HG02763 (cell line): Measurements from ENCODE around the gene PRPF39.
"Not testable (repeated sequence)": the region's sequence is repeated elsewhere in the genome, so short reads cannot be mapped to it uniquely, and the experiment has no call there.

Source experiments
- ATAC-seq: cut with Tn5 transposase; IDR thresholded peaks from one replicate; pipeline ENCODE4 v1.9.1; 2021; ENCODE audit warnings: mild to moderate bottlenecking, moderate library complexity; ENCODE audit not compliant: unreplicated experiment

The PRPF39 gene

DNA sequence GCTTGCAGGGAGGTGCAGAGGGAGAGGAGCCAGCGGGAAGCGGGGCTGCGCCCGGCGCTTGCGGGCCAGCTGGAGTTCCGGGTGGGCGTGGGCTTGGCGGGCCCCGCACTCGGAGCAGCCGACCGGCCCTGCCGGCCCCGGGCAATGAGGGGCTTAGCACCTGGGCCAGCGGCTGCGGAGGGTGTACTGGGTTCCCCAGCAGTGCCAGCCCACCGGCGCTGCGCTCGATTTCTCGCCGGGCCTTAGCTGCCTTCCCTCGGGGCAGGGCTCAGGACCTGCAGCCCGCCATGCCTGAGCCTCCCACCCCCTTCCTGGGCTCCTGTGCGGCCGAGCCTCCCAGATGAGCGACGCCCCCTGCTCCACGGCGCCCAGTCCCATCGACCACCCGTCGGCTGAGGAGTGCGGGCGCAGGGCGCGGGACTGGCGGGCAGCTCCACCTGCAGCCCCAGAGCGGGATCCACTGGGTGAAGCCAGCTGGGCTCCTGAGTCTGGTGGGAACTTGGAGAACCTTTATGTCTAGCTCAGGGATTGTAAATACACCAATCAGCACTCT lies 3.4 kb upstream of the PRPF39 start:
- ATAC-seq: not testable (repeated sequence)

- not testable (repeated sequence) for ATAC-seq
Measured at GRCh38 chr14:45081096-45081495, 2.8 kb upstream of the PRPF39 start.

- no peak for ATAC-seq
Measured at GRCh38 chr14:45082420-45082819, 1.5 kb upstream of the PRPF39 start.

DNA sequence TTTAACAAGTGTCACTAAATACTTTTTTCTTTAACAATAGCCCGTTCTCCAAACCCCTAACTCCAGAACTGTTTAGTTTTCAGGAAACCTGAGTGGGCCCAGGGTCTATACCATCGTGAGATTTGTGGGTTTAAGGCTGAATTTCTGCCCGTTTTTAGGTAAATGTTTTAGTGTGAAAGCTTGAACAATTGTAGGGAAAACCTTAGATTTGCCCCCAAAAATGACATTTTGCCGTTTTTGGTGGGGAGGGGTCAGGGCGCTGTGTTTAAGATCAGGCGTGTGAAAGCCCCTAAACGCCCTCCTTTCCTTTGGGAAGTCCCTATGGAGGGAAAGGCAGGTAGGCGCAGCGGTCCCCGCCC lies 320 bp upstream of the PRPF39 start:
- peak; percentile 6 for ATAC-seq

GRCh38 chr14:45084946-45085346 lies 1.0 kb downstream of the PRPF39 start:
- ATAC-seq: no peak

- peak; percentile 73 for ATAC-seq
Measured at GRCh38 chr14:45089813-45090212, 5.9 kb downstream of the PRPF39 start.

DNA sequence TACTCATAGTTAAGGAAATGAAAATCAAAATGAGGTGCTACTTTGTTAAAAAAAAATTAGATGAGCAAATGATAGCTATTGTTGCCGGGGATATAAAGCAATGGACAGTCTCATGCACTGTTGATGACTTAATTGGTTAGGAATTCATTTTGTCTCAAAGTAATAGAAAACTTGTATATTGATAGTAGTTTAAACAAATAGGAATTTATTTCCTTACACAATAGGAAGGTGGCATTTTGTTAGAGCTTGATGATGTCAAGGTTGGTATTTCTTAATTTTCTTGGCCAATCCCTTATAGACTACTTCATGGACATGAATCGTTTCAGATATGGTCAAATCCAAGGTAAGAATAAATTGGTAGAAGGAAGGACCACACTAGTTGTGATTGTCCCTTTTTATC lies 7.8 kb downstream of the PRPF39 start:
- ATAC-seq: no peak

DNA sequence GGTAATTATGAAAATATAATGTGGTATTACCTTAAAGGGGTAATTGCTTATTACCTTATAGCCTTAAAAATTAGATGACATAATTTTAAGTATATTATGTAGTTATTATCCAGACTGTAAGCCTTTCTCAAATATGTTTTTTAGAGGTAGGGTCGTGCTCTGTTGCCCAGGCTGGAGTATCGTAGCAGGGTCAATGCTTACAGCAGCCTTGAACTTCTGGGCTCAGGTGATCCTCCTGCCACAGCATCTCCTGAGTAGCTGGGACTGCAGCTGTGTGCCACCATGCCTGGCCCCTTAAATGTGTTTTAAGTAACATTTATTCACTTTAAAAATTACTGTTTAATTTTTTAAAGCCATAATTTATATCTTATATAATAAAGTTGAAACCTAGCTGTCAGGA lies 10.4 kb downstream of the PRPF39 start:
- no peak for ATAC-seq

GRCh38 chr14:45095143-45095542 lies 11.2 kb downstream of the PRPF39 start:
- no peak for ATAC-seq

DNA sequence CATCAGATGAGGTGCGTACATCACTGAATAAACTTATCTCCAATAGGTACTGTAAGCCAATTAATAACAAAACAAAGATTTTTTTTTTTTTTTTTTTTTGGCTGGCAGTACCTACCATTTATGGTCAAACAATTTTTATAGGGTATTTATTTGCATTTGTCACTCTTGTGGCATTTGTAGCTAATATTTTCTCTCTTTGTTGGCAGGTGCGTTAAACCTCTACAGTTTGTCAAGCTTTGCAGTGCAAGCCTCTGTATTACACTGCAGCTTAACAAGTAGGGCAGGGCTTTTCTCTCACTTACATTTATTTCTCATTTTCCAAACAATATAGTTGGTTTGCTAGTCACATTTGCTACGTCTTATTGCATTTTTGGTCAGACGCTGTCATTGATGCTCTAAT lies 12.3 kb downstream of the PRPF39 start:
- no peak for ATAC-seq

- no peak for ATAC-seq
Measured at GRCh38 chr14:45103806-45104205, 19.9 kb downstream of the PRPF39 start.

DNA sequence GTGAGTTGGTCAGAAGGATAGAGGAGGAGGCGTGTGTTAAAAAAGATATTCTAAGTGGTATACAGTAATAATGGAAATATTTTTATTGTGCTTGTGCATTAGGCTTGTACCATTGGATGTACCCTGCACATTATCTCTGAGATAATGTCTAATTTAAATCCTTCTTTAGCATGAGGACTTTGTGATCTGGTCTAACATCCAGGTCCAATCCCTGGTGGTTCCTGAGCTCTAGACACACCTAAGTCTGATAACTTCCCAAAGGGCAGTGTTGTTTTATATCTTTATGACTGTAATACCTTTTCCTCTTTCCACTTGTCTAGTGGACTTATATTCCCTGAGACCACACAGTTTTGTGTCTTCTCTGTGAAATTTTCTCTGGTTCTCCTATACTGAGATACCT lies 20.6 kb downstream of the PRPF39 start:
- no peak for ATAC-seq

DNA sequence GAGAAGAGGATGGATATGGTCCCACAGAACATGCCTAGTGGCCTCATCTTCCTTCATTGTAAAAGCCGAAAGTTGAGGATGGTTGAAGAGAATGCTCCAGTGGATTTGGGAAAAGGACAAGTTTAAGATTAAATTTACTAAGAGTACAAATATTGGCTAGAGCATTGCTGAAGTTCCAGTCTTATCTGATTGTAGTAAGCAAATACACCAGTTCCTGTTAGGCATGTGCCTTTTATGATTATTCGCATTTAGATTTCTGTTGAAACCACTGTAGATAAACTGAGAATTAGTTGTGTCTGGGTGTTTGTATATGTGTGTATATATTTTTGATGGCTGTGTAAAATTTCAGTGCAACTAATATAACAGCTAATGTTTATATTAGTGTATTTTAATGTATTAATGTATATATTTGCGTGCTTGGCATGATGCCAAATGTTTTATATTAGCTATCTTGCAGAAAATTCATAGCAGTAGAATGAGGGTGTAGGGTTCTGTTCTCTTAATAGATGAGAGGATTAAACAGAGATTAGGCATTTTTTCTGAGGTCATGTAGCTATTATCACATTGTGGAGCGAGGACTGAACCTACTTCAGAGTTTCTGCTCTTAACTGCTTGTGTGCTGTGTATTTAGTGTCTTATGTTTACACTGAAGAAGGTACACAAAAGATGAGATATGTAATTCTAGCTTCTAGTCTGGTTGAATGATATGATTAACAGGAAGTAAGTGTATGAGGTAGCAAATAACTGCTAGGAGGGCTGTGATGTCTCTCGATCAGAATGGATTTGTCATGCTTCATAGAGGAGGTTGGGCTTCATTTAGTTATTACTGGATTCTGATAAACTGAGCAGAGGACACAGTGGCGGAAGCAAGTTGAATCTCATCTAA lies 29.2 kb downstream of the PRPF39 start:
- ATAC-seq: no peak

DNA sequence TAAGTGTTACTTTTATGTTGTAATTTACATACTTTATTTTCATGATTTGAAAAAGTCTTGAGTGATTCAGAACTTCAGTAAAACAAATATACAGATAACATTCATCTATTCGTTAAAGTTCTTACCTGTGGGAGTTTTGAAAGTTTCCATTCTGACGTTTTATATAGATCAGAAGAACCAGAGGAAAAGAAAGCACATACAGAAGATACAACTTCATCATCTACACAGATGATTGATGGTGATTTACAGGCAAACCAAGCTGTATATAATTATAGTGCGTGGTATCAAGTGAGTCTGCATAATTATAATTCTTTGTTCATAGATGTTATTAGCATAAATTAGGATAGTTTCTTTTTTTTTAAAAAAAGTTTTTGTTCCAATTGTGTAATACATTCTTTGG lies 30.4 kb downstream of the PRPF39 start:
- ATAC-seq: no peak

DNA sequence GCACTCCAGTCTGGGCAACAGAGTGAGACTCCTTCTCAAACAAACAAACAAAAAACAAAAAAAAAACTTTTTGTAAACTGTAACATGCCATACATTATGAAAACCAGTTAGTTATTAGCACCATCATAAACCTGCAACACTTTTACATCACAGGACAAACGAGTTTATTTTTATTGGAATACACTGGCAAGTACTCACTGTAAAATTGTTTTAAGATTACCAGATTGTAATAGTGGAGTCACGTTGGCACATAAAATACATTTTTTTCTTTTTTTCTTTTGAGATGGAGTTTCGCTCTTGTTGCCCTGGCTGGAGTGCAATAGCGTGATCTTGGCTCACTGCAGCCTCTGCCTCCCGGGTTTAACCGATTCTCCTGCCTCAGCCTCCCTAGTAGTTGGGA lies 34.7 kb downstream of the PRPF39 start:
- no peak for ATAC-seq

- ATAC-seq: no peak
Measured at GRCh38 chr14:45120096-45120495, 36.2 kb downstream of the PRPF39 start.

- no peak for ATAC-seq
Measured at GRCh38 chr14:45123271-45123670, 39.4 kb downstream of the PRPF39 start.

GRCh38 chr14:45125754-45126153 lies 41.8 kb downstream of the PRPF39 start:
- no peak for ATAC-seq

GRCh38 chr14:45128963-45129629 lies 45.2 kb downstream of the PRPF39 start:
- no peak for ATAC-seq

DNA sequence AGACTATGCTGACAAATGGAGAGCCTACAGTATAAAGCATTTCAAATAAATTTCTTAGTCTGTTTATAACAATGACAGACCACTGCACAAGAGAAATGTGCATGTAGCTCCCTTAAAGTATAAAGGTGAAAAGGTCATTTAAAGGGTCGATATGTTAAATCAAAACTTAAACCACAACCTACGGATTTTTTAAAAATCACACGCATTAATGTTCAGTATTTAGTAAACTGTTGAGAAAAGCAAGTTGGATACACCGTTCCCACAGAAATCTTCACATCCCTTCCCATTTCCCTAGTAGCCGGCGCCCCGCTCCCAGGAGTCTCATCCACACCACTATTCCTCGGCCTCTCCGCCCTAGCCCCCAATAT lies 49.8 kb downstream of the PRPF39 start:
- ATAC-seq: no peak

GRCh38 chr14:45134051-45134958 lies 50.4 kb downstream of the PRPF39 start, which contains the start of gene FKBP3:
Gene FKBP3 (minus strand): TSS chr14:45134481. CDS start chr14:45134456, 25 bp downstream.
- peak; percentile 89 for ATAC-seq
